ENCODE measurements around the gene PLXNA1. TPM values are rescaled to one million over a fixed set of nuclear protein-coding genes. Genes with fewer than 3 reads are reported as not detected.

The PLXNA1 gene
- total and polyA plus RNA-seq, 12 donors: 14.3 to 29.7 (median 24.1) TPM

- no peak for TF ChIP-seq CTCF (IDR thresholded peaks at IDR 0.05)
- Histone ChIP-seq H3K27me3 (no peaks in the 10 kb centered on the region), H3K4me3 (no peak overlapping the region), H3K36me3 (peaks cover 0 to 36% (median 7%) of the 10 kb centered on the region in 9 donors), H3K9me3 (no peaks in the 10 kb centered on the region), H3K27ac (peak overlapping the region in 4 of 10 donors; percentile 4 to 36 (median 22)), H3K4me1 (peaks cover 30 to 71% (median 52%) of the 10 kb centered on the region in 9 donors)
- DNase-seq: no peak
- intact Hi-C loops (cut with DNase I): loop anchor here in 5 of 10 donors (5.0 to 10.0 kb wide), 4 partner anchors 183 to 463 kb away; no protein-coding TSS in a partner anchor
- WGBS, 2 donors: 83% methylated on average over 24 of the region's 24 CpGs
- peak in 5 of 8 donors; percentile 6 to 44 (median 23) for ATAC-seq
Measured at GRCh38 chr3:126991366-126992200, 8.7 kb downstream of the PLXNA1 start.

GRCh38 chr3:126992216-126992615 lies 9.3 kb downstream of the PLXNA1 start:
- ATAC-seq: no peak
- 93 to 96% methylated on average over 7 of the region's 7 CpGs for WGBS, 2 donors
- H3K4me3 ChIP-seq: no peak overlapping the region
- no peaks in the 10 kb centered on the region for H3K27me3 ChIP-seq
- TF ChIP-seq CTCF (IDR thresholded peaks at IDR 0.05): no peak
- peaks cover 27 to 70% (median 48%) of the 10 kb centered on the region in 9 donors for H3K4me1 ChIP-seq
- intact Hi-C loops (cut with DNase I): loop anchor here in 5 of 10 donors (5.0 to 10.0 kb wide), 4 partner anchors 183 to 463 kb away; no protein-coding TSS in a partner anchor
- peaks cover 0 to 36% (median 7%) of the 10 kb centered on the region in 9 donors for H3K36me3 ChIP-seq
- DNase-seq: no peak
- H3K9me3 ChIP-seq: no peaks in the 10 kb centered on the region
- H3K27ac ChIP-seq: peak overlapping the region in 2 of 10 donors; percentile 15 to 28

- DNase-seq (no peak), ATAC-seq (no peak)
- no peak overlapping the region for H3K4me3 ChIP-seq
- 89 to 90% methylated on average over 8 of the region's 8 CpGs for WGBS, 2 donors
- no peak for TF ChIP-seq CTCF (IDR thresholded peaks at IDR 0.05)
- intact Hi-C loops (cut with DNase I): loop anchor here in 5 of 10 donors (5.0 to 10.0 kb wide), 4 partner anchors 182 to 462 kb away; no protein-coding TSS in a partner anchor
- H3K27me3 ChIP-seq: no peaks in the 10 kb centered on the region
- peaks cover 0 to 36% (median 7%) of the 10 kb centered on the region in 9 donors for H3K36me3 ChIP-seq
- no peaks in the 10 kb centered on the region for H3K9me3 ChIP-seq
- no peak overlapping the region for H3K27ac ChIP-seq
- H3K4me1 ChIP-seq: peaks cover 29 to 74% (median 53%) of the 10 kb centered on the region in 9 donors
Measured at GRCh38 chr3:126992776-126993175, 9.9 kb downstream of the PLXNA1 start.

- no peak for ATAC-seq
- DNase-seq: no peak
- Histone ChIP-seq H3K4me1 (peaks cover 30 to 81% (median 58%) of the 10 kb centered on the region in 9 donors), H3K27ac (peak overlapping the region in 5 of 10 donors; percentile 4 to 77 (median 47)), H3K9me3 (no peaks in the 10 kb centered on the region), H3K36me3 (peaks cover 0 to 35% (median 7%) of the 10 kb centered on the region in 9 donors), H3K27me3 (no peaks in the 10 kb centered on the region), H3K4me3 (no peak overlapping the region)
- WGBS, 2 donors: 90 to 93% methylated on average over 9 of the region's 9 CpGs
- intact Hi-C loops (cut with DNase I): loop anchor here in 5 of 10 donors (5.0 to 10.0 kb wide), 4 partner anchors 181 to 461 kb away; no protein-coding TSS in a partner anchor
- TF ChIP-seq CTCF (IDR thresholded peaks at IDR 0.05): no peak
Measured at GRCh38 chr3:126993436-126993835, 10.5 kb downstream of the PLXNA1 start.

Data from heart right ventricle (tissue), 16 donors.